Neural progenitor cell (in vitro differentiated cells): ENCODE measurements around the gene ATP11A. TPM values are rescaled to one million over a fixed set of nuclear protein-coding genes. Genes with fewer than 3 reads are reported as not detected.

Source experiments
- DNase-seq: peaks from one replicate; pipeline ENCODE4 v3.0.0-alpha.2; 2016; ENCODE audit warnings: low spot score
- H2AFZ ChIP-seq: fragments of 200-600 bp; sonication (generic); replicated peaks from 2 replicates; pipeline ENCODE4 v1.6.1; 2016; ENCODE audit warnings: antibody characterized with exemption
- H3F3A ChIP-seq: fragments of 200-600 bp; sonication (generic); 2 replicates; pipeline ENCODE4 v1.6.1; 2016; ENCODE audit warnings: antibody characterized with exemption, low read depth
- H3K27ac ChIP-seq: fragments of 200-600 bp; sonication (generic); 2 replicates; pipeline ENCODE4 v1.5.1; 2016; ENCODE audit warnings: mild to moderate bottlenecking
- H3K27me3 ChIP-seq: fragments of 200-600 bp; sonication (generic); 2 replicates; pipeline ENCODE4 v1.6.1; 2016; ENCODE audit warnings: mild to moderate bottlenecking, moderate library complexity
- H3K36me3 ChIP-seq: fragments of 200-600 bp; sonication (generic); 2 replicates; pipeline ENCODE4 v1.5.1; 2016
- H3K4me1 ChIP-seq: fragments of 200-600 bp; sonication (generic); 2 replicates; pipeline ENCODE4 v1.6.1; 2016; ENCODE audit warnings: mixed run types
- H3K4me2 ChIP-seq: fragments of 200-600 bp; sonication (generic); 2 replicates; pipeline ENCODE4 v1.6.1; 2016
- H3K4me3 ChIP-seq: fragments of 200-600 bp; sonication (generic); 2 replicates; pipeline ENCODE4 v1.5.1; 2016
- H3K79me2 ChIP-seq: fragments of 200-600 bp; sonication (generic); 2 replicates; pipeline ENCODE4 v1.6.1; 2016; ENCODE audit warnings: low read depth
- H3K9ac ChIP-seq: fragments of 200-600 bp; sonication (generic); 2 replicates; pipeline ENCODE4 v1.6.1; 2016
- H3K9me3 ChIP-seq: fragments of 200-600 bp; sonication (generic); 2 replicates; pipeline ENCODE4 v1.5.1; 2016; ENCODE audit warnings: low read depth
- H4K20me1 ChIP-seq: fragments of 200-600 bp; sonication (generic); 2 replicates; pipeline ENCODE4 v1.6.1; 2016; ENCODE audit warnings: low read depth
- H3K27ac Mint-ChIP-seq: 3 replicates; pipeline ENCODE4 v1.8.0; 2021; ENCODE audit warnings: mixed read lengths
- H3K27me3 Mint-ChIP-seq: 2 replicates; pipeline ENCODE4 v1.8.0; 2022; ENCODE audit warnings: low read depth, mild to moderate bottlenecking, inconsistent platforms, moderate library complexity, mixed read lengths; ENCODE audit not compliant: insufficient read depth
- H3K36me3 Mint-ChIP-seq: 3 replicates; pipeline ENCODE4 v1.8.0; 2021; ENCODE audit warnings: mixed read lengths
- H3K4me1 Mint-ChIP-seq: 3 replicates; pipeline ENCODE4 v1.8.0; 2021; ENCODE audit warnings: mixed read lengths
- H3K4me3 Mint-ChIP-seq: 3 replicates; pipeline ENCODE4 v1.8.0; 2021; ENCODE audit warnings: mild to moderate bottlenecking, moderate library complexity, mixed read lengths
- H3K9me3 Mint-ChIP-seq: 3 replicates; pipeline ENCODE4 v1.8.0; 2020; ENCODE audit warnings: mixed read lengths
- EZH2 ChIP-seq: fragments of 200-600 bp; sonication (generic); IDR thresholded peaks from 2 replicates; pipeline ENCODE4 v1.6.1; 2017; ENCODE audit warnings: antibody characterized with exemption, mild to moderate bottlenecking, moderate library complexity
- EZH2phosphoT487 ChIP-seq: fragments of 200-600 bp; sonication (generic); IDR thresholded peaks from 2 replicates; pipeline ENCODE4 v1.6.1; 2017; ENCODE audit warnings: antibody characterized with exemption
- total RNA-seq: library from RNA; depleted of rRNA; stranded (reverse); fragments of >200 nt; gene quantifications from 2 replicates; pipeline ENCODE4 v1.2.3, GENCODE V29; 2015; ENCODE audit warnings: low replicate concordance
- TF ChIP-seq, protein P1 (sequence below): fragments of 200-600 bp; sonication (generic); IDR thresholded peaks from 2 replicates; pipeline ENCODE4 v1.5.1; 2017; ENCODE audit warnings: antibody characterized with exemption, mild to moderate bottlenecking

The ATP11A gene
- total RNA-seq, 1 donor from 2014 or later = 12.6 TPM

DNA sequence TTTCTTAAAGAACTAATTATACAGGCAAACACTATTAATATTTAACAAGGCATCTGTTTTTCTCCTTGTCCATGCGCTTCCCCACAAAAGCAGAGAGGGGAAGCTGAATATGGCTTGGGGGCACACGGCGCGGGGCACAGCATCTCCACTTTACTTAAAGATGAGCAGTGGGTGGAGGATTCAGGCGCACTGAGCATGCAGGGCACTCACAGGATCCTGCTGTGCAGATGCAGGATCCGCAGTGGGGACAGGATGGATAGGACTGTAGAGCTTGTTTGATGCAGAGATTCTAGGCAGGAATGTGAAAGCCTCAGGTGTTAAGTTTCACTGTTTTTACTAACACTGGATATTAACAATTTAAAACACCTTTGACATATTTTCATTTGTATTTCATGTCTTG lies 43.3 kb downstream of the ATP11A start:
- DNase-seq = peak; percentile 42
- no peak overlapping the region for H3K4me3 ChIP-seq
- H3K27ac Mint-ChIP-seq = no peak overlapping the region
- peaks cover 88% of the 10 kb centered on the region for H4K20me1 ChIP-seq
- peaks cover 31% of the 10 kb centered on the region for H3K4me1 ChIP-seq
- H3K36me3 Mint-ChIP-seq = peaks cover 3% of the 10 kb centered on the region
- peak overlapping the region; percentile 51 for H3K4me2 ChIP-seq
- no peaks in the 10 kb centered on the region for H3K36me3 ChIP-seq
- H3K4me3 Mint-ChIP-seq = no peak overlapping the region
- H3K9me3 ChIP-seq = no peaks in the 10 kb centered on the region
- peaks cover 6% of the 10 kb centered on the region for H3K27me3 Mint-ChIP-seq
- H3F3A ChIP-seq = peaks cover 34% of the 10 kb centered on the region
- H3K9me3 Mint-ChIP-seq = no peaks in the 10 kb centered on the region
- H3K79me2 ChIP-seq = peaks cover 75% of the 10 kb centered on the region
- peaks cover 64% of the 10 kb centered on the region for H3K4me1 Mint-ChIP-seq
- no peaks in the 10 kb centered on the region for H3K27me3 ChIP-seq
- no peak overlapping the region for H3K27ac ChIP-seq
- H2AFZ ChIP-seq = no peak overlapping the region
- no peak overlapping the region for H3K9ac ChIP-seq
- TF ChIP-seq EZH2phosphoT487 (no peak), EZH2 (no peak)
- TF ChIP-seq, protein P1, sequence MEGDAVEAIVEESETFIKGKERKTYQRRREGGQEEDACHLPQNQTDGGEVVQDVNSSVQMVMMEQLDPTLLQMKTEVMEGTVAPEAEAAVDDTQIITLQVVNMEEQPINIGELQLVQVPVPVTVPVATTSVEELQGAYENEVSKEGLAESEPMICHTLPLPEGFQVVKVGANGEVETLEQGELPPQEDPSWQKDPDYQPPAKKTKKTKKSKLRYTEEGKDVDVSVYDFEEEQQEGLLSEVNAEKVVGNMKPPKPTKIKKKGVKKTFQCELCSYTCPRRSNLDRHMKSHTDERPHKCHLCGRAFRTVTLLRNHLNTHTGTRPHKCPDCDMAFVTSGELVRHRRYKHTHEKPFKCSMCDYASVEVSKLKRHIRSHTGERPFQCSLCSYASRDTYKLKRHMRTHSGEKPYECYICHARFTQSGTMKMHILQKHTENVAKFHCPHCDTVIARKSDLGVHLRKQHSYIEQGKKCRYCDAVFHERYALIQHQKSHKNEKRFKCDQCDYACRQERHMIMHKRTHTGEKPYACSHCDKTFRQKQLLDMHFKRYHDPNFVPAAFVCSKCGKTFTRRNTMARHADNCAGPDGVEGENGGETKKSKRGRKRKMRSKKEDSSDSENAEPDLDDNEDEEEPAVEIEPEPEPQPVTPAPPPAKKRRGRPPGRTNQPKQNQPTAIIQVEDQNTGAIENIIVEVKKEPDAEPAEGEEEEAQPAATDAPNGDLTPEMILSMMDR = no peak

- Histone ChIP-seq H3K9ac (no peak overlapping the region), H4K20me1 (peaks cover 86% of the 10 kb centered on the region), H3F3A (peaks cover 34% of the 10 kb centered on the region), H3K36me3 (no peaks in the 10 kb centered on the region), H3K9me3 (no peaks in the 10 kb centered on the region), H3K4me3 (no peak overlapping the region), H3K4me2 (peak overlapping the region; percentile 51), H3K27me3 (no peaks in the 10 kb centered on the region), H3K79me2 (peaks cover 68% of the 10 kb centered on the region), H2AFZ (no peak overlapping the region), H3K4me1 (peaks cover 31% of the 10 kb centered on the region), H3K27ac (no peak overlapping the region)
- peak; percentile 89 for DNase-seq
- no peaks in the 10 kb centered on the region for H3K9me3 Mint-ChIP-seq
- peaks cover 63% of the 10 kb centered on the region for H3K4me1 Mint-ChIP-seq
- TF ChIP-seq EZH2phosphoT487 (no peak), EZH2 (no peak)
- TF ChIP-seq, protein P1 = no peak
- H3K36me3 Mint-ChIP-seq = peaks cover 3% of the 10 kb centered on the region
- H3K27me3 Mint-ChIP-seq = peaks cover 6% of the 10 kb centered on the region
- H3K27ac Mint-ChIP-seq = no peak overlapping the region
- no peak overlapping the region for H3K4me3 Mint-ChIP-seq
Measured at GRCh38 chr13:112733661-112734379, 44.0 kb downstream of the ATP11A start.

- H2AFZ ChIP-seq = no peak overlapping the region
- H3K4me2 ChIP-seq = peak overlapping the region; percentile 51
- peak overlapping the region; percentile 72 for H3K27ac Mint-ChIP-seq
- peaks cover 31% of the 10 kb centered on the region for H3K4me1 ChIP-seq
- peaks cover 58% of the 10 kb centered on the region for H3K79me2 ChIP-seq
- H3F3A ChIP-seq = peaks cover 34% of the 10 kb centered on the region
- no peak for DNase-seq
- H3K9me3 ChIP-seq = no peaks in the 10 kb centered on the region
- no peaks in the 10 kb centered on the region for H3K9me3 Mint-ChIP-seq
- TF ChIP-seq EZH2phosphoT487 (no peak), EZH2 (no peak)
- TF ChIP-seq, protein P1 = no peak
- H3K9ac ChIP-seq = no peak overlapping the region
- no peaks in the 10 kb centered on the region for H3K27me3 ChIP-seq
- peaks cover 6% of the 10 kb centered on the region for H3K27me3 Mint-ChIP-seq
- H3K36me3 Mint-ChIP-seq = peaks cover 1% of the 10 kb centered on the region
- H3K27ac ChIP-seq = no peak overlapping the region
- peak overlapping the region; percentile 54 for H3K4me3 Mint-ChIP-seq
- no peak overlapping the region for H3K4me3 ChIP-seq
- H3K4me1 Mint-ChIP-seq = peaks cover 58% of the 10 kb centered on the region
- peaks cover 77% of the 10 kb centered on the region for H4K20me1 ChIP-seq
- H3K36me3 ChIP-seq = no peaks in the 10 kb centered on the region
Measured at GRCh38 chr13:112734696-112735547, 45.1 kb downstream of the ATP11A start.
